ENCODE data around the gene TSPAN31.

Gene TSPAN31

DNA sequence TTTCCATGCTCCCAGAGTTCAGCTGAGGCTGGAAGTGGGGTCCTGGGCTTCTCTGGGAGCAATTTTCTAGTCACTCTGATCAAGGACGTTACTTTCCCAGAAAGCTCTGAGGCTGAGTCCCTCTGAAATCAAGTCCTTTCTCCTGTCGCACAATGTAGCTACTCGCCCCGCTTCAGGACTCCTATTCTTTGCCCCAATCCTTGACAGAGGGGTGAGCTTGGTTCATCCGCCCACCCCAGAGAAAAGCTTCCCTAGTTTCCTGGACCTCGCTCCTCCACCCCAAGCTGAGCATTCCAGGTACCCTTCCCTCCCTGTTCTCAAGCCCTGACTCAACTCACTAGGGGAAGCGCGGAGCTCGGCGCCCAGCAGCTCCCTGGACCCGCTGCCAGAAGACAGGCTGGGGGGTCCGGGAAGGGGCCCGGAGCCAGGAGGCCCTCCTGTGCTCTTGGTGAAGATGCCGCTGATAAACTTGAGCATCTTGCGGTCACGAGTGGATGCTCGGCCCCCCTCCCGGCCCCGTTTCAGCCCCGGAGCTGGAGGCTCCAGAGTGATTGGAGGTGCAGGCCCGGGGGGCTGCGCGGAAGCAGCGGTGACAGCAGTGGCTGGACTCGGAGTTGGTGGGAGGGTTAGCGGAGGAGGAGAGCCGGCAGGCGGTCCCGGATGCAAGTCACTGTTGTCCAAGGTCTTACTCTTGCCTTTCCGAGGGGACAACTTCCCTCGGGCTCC, 7.9 kb upstream of the TSPAN31 start:
- DNase-seq, result no peak

DNA sequence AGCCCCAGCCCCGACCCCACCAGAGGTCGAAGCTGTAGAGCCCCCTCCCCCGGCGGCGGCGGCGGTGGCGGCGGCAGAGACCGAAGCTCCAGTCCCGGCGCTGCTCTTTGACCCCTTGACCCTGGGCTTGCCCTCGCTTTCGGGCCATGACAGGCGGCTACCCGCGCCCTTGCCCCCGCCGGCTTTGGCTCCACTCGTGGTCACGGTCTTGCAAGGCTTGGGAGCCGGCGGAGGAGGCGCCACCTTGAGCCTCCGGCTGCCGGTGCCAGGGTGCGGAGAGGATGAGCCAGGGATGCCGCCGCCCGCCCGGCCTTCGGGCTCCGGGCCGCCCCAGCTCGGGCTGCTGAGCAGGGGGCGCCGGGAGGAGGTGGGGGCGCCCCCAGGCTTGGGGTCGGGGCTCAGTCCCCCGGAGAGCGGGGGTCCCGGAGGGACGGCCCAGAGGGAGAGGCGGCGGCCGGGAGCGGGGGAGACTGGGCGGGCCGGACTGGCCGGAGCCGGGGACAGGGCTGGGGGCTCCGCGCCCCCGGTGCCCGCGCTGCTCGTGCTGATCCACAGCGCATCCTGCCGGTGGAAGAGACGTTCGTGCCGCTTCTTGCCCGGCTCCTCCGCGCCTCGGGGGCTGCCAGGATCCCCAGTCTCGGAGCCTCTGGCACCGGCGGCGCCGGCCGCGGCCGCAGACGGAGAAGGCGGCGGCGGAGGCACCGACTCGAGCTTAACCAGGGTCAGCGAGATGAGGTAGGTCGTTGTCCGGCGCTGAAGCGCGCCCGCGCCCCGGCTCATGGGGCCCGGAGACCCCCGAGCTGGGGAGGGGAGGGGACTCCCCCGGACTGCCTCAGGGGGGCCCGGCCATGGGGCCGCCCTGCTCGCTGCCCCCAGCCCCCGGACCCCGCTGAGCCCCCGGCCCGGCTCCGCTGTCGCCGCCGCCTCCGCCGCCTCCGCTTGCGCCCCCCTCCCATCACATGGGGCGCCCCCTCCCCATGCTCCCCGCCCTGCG, 7.1 kb upstream of the TSPAN31 start:
- no peak for DNase-seq

DNA sequence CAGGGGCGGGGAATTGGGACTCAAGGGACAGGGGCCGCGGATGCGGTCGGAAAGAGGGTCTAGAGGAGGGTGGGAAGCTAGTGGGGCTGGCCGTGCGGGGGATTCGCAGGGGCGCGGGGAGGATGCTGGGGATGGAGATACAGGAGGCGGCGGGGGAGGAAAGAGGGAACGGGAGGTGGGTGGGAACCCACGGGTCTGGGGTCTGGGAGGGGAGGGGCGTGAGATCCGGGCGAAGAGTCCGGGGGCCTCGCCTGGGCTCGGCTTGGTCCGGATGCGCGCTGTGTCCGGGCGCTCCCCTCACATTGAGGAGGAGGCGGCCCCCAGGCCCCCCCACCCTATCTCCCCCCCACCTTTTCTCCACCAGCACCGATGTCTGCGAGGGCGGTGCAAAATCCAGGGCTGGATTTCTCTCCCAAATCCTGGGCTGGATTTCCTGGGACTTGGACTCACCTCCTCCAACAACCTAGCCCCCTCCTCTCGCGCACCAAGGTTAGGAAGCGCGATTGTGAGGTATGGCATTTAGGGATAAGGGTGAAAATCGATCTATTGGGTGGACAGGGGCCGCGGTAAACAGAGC, 6.1 kb upstream of the TSPAN31 start, which contains the start of gene AGAP2:
Gene AGAP2, minus strand, starts transcription at position 82 of the 577 bp plus-strand sequence. CDS start 496 bp downstream, outside the sequence.
- no peak for DNase-seq

DNA sequence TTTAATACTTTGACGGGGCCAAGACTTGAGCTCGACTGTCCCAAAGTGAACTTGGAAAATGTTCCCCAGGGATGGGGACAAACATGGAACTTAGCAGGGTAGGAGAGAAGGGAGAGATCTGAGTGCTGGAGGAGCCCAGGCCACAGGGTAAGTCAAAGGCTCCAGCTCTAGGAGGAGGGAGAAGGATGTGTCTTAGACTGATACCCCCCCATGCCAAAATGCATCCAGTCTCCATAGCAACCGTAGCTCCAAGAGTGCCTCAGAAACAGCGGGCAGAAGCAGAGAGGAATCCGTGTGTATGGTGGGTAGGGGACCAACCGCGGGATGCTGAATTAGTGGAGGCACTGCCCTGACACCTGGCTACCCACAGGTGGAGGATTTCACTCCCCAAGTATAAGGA, 5.5 kb upstream of the TSPAN31 start:
- DNase-seq, result no peak

DNA sequence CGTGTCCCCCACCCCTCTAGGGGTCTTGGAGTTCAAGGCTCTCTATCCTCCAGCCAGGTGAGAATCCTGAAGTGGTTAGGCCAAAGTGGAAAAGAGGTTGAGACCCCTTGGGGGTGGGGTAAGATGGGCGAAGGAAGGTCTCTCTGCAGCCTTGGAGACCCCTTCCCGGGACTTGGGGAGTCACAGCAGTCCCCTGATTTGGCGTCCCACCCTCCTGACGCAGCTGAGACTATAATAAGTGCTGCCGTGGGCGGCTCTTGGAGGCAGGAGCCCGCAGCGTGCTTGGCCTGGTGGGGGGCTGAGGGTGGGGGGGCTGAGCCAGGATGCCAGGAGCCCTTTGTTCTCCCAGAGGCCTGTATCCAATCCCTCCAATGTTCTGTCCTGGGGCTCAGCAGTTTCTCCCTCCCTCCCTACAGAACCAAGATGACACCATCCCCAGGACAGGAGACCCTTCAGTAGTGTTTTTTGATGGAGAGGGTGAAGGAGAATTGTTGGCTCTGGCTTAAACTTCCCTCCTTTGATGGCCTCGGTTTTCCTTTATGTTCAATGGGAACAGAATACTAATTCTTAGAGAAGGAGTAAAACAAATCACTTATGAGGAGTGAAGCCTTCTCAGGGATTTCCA, 4.8 kb upstream of the TSPAN31 start:
- no peak for DNase-seq

DNA sequence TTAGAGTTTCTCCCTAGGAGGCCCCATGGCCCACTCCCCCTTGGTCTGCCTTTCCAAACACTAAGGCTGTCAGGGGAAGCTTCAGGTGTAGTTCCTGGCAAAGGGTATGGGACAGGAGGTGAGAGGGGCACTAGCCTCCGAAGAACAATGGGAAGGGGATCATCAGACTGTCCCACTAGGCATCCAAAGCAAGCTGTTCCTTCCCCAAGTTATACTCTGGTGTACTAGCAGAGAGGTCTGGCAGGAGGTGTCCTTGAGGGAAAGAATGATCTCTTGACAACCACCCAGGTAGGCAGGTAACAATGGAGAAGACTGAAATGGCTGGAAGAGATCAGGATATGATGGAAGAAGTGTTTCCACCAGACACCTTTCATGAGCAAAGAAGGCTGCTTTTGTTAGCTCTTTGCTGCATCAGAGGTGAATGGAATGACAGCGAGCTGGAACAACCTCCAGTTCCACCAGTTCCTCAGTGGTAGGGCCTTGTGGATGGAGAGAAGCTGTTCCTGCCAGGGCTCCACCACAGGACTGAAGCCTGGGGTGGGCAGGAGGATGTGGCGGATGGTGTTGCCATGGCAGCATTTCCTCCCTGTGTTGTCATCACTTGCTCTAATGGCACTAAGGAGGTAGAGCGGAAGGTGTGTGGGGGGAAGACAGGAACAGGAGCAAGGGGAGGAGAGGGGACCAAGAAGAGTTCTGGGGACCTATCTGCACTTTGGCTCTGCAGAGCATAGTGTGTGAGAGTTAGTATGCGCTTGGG, 4.0 kb upstream of the TSPAN31 start:
- DNase-seq, result peak; percentile 72 to 73

DNA sequence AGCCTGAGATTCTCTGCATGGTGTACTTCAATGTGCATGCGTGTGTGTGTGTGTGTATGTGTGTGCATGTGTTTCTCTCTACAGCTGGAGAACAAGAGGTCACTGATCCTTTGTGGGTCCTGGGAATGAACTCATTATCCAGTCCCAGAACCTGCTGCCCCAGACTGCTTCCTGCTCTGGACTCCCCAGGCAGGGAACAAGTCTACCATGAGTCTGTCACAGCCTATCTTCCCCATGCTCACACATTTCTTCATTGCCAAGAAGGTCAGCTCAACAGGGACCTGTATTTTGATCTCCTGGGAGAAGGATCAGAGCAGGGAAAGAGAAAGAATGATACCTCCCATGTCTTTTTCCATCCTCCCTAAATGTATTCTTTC, 3.4 kb upstream of the TSPAN31 start:
- no peak for DNase-seq

DNA sequence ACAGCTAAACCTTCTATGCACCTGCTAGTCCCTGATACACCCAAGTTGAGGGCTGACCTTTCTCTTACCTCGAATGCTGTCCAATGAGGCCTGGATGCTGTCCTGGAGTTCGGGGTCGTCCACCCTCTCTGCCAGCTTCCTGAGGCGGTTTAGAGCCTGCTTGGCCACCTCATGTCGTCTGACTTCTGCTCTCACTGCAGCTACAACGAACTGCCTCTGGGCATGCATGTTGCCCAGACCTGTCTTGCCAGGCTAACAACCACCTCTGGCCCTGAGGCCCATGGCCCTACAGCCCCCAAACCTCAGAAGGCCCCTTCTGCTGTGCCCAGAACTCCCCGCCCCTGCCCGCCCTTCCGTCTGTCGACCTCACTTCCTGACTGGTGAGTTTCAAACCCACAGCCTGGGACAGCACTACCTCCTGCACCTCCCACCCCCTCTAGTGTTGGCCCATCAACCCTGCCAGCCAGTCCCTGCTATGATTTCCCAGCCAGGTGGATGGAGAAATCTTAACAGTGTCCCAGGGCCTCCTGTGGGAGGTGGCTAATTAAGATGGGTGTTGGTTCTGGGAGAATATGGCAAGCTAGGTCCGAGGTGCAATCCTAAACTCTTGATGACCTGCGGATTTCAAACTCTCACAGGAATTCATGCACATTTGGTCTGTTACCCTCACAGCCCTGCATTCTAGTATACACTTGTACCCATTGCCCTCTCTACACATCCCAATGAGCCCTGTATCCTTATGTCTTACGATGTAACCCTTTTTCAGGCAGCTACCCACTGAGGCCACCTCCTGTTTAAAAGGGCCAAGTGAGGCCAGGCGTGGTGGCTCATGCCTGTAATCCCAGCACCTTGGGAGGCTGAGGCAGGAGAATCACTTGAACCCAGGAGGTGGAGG, 2.7 kb upstream of the TSPAN31 start:
- peak; percentile 78 to 81 for DNase-seq

DNA sequence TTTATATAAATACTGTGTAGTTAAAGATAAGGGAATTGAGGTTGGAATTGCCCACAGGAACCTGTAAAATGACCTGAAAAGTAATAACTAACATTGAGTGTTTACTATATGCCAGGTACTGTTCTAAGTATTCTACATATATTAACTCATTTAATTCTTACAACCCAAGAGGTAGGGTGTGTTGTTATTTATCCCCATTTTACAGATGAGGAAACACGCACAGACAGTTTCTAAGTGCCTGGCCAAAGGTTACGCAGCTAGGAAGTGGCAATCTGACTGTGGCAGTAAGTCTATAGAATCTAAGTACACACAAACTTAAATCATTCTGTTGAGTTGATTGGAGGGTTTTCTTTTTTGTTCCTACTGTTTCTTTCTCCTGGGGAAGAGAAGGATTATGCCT, 1.1 kb upstream of the TSPAN31 start:
- DNase-seq, result no peak

DNA sequence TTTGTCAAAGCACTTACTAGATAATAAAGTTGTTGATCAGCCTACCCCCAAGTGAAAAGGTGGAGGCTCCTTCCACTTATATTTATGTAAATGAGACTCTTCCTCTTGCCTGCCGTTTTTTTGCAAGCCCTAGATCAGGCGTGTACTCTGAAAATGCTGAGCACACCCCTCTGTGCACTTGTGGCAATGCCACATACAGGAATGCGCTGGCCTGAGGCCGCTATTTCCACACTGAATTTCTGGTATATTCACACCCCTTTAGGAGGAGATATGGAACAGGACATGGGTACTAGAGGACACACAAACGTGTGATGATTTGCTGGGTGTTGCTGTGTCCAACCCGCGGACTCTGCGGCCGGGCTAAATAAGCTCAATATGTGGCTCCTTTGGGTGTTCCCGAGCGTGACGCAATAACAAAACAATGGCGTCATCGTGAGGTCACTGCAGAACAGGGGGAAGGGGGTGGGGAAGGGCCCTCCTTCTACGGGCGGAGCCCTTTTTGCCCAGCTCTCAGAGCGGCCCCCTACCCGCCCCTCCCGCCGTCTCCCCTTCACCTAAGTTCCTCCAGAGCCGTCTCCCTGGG, 554 bp upstream of the TSPAN31 start:
- peak; percentile 78 to 79 for DNase-seq

DNA sequence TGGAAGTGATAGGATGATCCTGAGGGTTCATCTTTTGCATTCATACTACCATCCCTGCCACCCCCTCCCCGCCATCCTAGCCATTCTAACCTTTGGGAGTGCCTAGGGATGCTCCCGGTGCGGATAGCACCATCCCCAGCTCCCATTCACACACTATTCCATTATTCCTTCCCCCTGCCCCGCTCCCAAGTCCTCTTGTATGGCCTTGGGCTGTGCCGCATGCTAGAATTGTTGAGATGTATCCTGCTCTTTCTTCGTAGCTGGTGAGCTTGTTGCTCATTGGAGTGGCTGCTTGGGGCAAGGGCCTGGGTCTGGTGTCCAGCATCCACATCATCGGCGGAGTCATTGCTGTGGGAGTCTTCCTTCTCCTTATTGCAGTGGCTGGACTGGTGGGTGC, 644 bp downstream of the TSPAN31 start:
- DNase-seq, result peak in 1 of 2 donors; percentile 28

DNA sequence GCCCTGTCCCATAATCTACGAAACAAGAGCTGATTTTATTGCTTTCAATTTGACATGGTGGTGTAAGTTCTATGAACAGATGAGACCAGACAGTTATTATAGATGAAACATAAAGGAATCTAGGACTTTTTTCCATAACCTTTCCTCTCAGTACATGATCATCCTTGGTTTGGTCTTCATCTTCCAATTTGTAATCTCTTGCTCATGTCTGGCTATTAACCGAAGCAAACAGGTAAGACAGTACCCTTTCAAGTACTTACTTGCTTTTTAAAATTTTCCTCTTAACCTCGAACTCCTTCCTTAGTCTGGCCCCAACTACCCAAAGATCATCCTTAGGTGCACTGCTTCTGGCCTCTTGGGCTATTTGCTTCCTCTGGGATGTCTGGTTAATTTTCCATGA, 1.2 kb downstream of the TSPAN31 start:
- DNase-seq, result no peak

DNA sequence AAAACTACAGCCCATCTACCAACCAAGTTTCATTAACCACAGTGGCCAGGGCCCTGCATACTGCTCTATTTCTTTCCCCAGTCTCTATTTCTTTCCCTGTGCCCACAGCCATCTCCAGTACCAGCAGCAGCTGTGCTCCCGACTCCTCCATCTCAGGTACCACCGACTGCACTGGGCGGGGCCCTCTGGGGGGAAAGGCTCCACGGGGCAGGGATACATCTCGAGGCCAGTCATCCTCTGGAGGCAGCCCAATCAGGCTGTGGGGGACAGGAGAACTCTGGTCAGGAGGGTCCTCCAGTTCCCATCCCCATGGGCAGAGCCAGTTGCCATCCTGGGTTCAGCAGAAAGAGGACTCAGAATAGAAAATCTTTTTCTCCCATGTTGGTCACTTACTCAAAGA, 4.2 kb downstream of the TSPAN31 start:
- DNase-seq, result no peak

DNA sequence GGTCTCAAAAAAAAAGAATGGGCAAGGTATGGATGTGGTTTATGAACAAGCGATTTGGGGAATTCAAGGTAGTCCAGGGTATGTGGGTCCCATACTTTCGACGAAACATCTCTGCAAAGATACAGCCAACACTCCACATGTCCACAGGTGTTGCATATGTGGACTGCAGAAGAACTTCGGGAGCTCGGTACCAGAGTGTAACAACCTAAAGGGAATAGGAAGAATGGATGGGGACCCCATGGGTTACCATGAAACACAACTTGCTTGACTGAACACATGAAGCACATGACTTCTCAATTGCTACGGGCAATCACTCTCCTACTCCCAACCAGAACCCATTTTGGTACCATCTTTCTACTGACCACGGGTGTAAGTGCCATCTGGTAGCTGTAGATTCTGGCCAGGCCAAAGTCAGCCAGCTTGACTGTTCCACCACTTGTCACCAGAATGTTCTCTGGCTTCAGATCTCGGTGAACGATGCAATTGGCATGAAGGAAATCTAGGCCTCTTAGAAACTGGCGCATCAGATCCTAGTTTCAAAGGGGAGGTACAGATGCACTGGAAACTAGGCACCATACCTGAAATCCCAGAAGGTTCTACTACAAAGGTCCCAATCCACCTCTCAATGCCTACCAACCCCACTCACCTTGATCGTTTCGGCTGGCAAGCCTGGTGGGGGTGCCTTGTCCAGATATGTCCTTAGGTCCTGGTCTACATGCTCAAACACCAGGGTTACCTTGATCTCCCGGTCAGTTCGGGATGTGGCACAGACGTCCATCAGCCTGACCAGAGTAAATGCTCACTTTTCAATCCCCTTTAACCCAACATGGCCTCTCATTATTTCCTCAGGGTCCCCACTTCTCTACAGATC, 6.0 kb downstream of the TSPAN31 start:
- no peak for DNase-seq

DNA sequence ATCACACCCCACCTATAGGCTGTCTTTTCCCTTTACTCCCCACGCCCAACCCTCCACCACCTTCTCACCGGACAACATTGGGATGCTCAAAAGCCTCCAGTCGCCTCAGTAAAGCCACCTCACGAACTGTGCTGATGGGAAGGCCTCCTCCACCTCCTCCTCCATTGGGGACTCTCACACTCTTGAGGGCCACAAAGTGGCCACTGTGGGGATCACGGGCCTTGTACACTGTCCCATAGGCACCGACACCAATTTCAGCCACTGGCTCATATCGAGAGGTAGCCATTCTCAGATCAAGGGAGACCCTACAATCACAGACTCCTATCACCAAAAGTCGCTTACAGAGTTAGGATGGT, 6.6 kb downstream of the TSPAN31 start:
- DNase-seq, result no peak

DNA sequence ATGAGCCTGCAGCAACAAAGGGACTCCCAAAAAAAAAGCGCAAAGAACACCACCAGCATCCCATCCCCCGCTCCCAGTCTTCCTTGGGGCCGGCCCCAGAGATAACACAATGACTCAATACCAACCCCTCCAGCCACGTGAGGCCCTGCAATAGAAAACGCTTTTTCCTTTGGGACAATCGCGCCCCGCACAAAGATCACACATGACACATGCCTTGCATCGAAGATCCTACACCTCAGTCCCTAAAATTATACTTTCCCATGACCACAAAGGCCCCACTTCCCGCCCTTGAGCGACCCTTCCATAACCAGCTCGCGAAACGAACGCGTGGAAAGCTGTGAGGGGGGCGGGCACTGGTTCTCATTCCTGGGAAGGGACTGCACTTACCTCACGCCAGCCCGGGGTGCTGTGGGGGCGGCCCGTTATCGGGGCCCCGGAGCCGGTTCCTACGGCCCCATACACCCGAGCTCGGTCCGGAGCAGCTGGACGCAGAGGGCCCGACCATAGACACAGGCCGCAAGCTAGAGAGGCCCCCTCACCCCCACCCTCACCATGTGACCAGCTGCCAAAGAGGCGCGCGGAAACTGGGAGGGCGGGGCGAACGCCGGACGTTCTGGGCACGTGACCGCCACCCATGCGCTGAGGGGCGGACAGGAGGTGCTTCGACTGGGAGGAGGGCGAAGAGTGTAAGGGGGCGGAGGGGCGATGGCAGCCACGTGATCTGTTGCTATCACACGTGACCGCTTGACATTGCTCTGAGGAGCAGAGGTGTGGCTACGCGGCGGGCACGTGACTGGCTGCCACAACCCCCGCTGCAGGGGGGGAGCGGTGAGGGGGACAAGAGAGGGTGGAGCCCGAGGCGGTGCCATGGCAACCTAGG, 7.2 kb downstream of the TSPAN31 start, which contains the start of gene CDK4:
Gene CDK4, minus strand, starts transcription at position 523 of the 880 bp plus-strand sequence. CDS start 593 bp downstream, outside the sequence.
- DNase-seq, result peak; percentile 97 to 98

DNA sequence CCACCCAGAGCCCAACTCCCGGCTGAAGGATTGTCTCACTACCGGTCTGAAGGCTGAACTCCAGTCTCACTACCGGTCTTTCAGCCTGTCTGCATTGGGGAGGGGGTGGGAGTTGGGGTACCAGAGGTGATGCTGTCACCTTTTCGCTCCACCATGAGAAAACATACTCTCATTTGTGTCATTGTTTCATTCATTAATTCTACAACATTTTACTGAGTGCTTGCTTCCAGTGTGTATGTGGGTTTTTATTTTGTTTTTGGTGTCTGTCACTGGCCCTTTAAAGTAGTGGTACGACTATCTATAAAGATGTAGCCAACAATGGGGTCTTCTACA, 7.8 kb downstream of the TSPAN31 start:
- no peak for DNase-seq

DNA sequence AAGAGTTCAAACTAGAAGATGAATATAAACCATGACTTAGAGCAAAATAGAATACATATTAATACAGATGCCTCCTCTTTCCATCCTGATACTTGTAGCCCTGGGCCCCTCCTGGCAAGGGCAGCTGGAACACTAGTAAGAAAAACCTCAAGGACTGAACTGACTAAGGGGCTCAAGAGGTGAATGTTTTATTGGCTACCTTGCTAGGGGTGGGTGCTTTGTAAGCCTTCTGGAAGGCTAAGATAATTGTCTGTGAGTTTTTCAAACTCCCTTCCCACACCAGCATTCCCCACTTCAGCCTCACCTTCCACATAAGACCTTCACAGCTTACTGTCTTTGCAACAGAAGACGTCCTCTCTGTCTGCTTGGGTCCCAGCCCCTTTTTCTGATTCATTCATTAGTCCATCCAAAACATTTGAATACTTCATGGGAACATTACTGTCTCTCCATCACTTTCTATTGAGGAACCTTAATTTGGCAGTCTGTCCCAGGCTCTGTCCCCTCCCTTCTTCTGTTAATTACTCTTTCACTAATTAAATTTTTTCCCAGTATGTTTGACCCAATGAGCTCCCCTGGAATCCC, 9.0 kb downstream of the TSPAN31 start:
- DNase-seq, result no peak

All from stimulated activated CD4-positive, alpha-beta T cell treated with anti-CD3 and anti-CD28 coated beads, Interleukin-2, amount 100 ng/mL, for 24 hours (primary cell).